WTC11 (cell line): ENCODE measurements around the gene CAMSAP1. TPM values are rescaled to one million over a fixed set of nuclear protein-coding genes. Genes with fewer than 3 reads are reported as not detected.

Source experiments
- ATAC-seq: fragments of 200-7000 bp; cut with Tn5 transposase; 2 replicates; pipeline ENCODE4 v1.10.0; 2021; ENCODE audit warnings: mild to moderate bottlenecking, moderate library complexity
- CTCF ChIA-PET: fragments of 300-600 bp; sonication (Branson Sonifier 250); formaldehyde crosslinking; loops from one replicate; lab custom pipeline; 2021; ENCODE audit warnings: antibody characterized with exemption; lab: Charles Lee
- POLR2A ChIA-PET: fragments of 350-600 bp; sonication (Branson Sonifier 250); formaldehyde crosslinking; loops from one replicate; lab custom pipeline; 2021; ENCODE audit warnings: antibody characterized with exemption; lab: Charles Lee
- DNase-seq: peaks from one replicate; pipeline ENCODE4 v3.0.0; 2021; ENCODE audit warnings: low spot score
- H3K27ac Mint-ChIP-seq: 2 replicates; pipeline ENCODE4 v1.8.0; 2021; ENCODE audit warnings: mixed read lengths
- H3K27me3 Mint-ChIP-seq: 2 replicates; pipeline ENCODE4 v1.8.0; 2021; ENCODE audit warnings: low read depth, mild to moderate bottlenecking, moderate library complexity, mixed read lengths
- H3K36me3 Mint-ChIP-seq: 2 replicates; pipeline ENCODE4 v1.8.0; 2021; ENCODE audit warnings: mixed read lengths
- H3K4me1 Mint-ChIP-seq: 2 replicates; pipeline ENCODE4 v1.8.0; 2022; ENCODE audit warnings: mixed read lengths
- H3K4me3 Mint-ChIP-seq: 2 replicates; pipeline ENCODE4 v1.8.0; 2021; ENCODE audit warnings: mild to moderate bottlenecking, moderate library complexity, mixed read lengths
- H3K9me3 Mint-ChIP-seq: 2 replicates; pipeline ENCODE4 v1.8.0; 2021; ENCODE audit warnings: mixed read lengths
- CBFB ChIP-seq: sonication (generic); formaldehyde crosslinking; IDR thresholded peaks from 2 replicates; pipeline ENCODE4 v1.8.1; 2022; ENCODE audit warnings: mild to moderate bottlenecking, low read depth, missing genetic modification reagents
- E2F4 ChIP-seq: sonication (generic); formaldehyde crosslinking; IDR thresholded peaks from 2 replicates; pipeline ENCODE4 v1.8.1; 2022; ENCODE audit warnings: low read depth, mild to moderate bottlenecking, moderate library complexity, missing genetic modification reagents, borderline replicate concordance
- ELF4 ChIP-seq: sonication (generic); formaldehyde crosslinking; IDR thresholded peaks from 2 replicates; pipeline ENCODE4 v1.8.1; 2022; ENCODE audit warnings: low read depth, mild to moderate bottlenecking, moderate library complexity, missing genetic modification reagents
- ERG ChIP-seq: fragments of 250-450 bp; sonication (Bioruptor Pico); IDR thresholded peaks from 2 replicates; pipeline ENCODE4 v1.8.0; 2021; ENCODE audit warnings: mild to moderate bottlenecking
- FOXJ3 ChIP-seq: sonication (generic); formaldehyde crosslinking; IDR thresholded peaks from 2 replicates; pipeline ENCODE4 v1.9.0; 2021; ENCODE audit warnings: missing genetic modification reagents, mild to moderate bottlenecking, borderline replicate concordance
- GABPB1 ChIP-seq: sonication (generic); formaldehyde crosslinking; IDR thresholded peaks from 2 replicates; pipeline ENCODE4 v1.8.1; 2023; ENCODE audit warnings: mild to moderate bottlenecking, missing genetic modification reagents
- GRHL2 ChIP-seq: fragments of 250-450 bp; sonication (Bioruptor Pico); IDR thresholded peaks from 2 replicates; pipeline ENCODE4 v1.8.0; 2022; ENCODE audit warnings: mild to moderate bottlenecking, moderate library complexity; ENCODE audit not compliant: insufficient replicate concordance, severe bottlenecking
- GTF2I ChIP-seq: fragments of 250-450 bp; sonication (Bioruptor Pico); conservative IDR thresholded peaks from 2 replicates; pipeline ENCODE4 v1.4.0; 2021; ENCODE audit warnings: mild to moderate bottlenecking
- HMGA2 ChIP-seq: fragments of 250-450 bp; sonication (Bioruptor Pico); IDR thresholded peaks from 2 replicates; pipeline ENCODE4 v1.4.0; 2021; ENCODE audit warnings: mild to moderate bottlenecking, moderate library complexity
- IRF2 ChIP-seq: sonication (generic); formaldehyde crosslinking; IDR thresholded peaks from 2 replicates; pipeline ENCODE4 v1.8.0; 2022; ENCODE audit warnings: low read depth, missing genetic modification reagents, borderline replicate concordance
- JAZF1 ChIP-seq: fragments of 250-450 bp; sonication (Bioruptor Pico); IDR thresholded peaks from 2 replicates; pipeline ENCODE4 v1.9.0; 2021; ENCODE audit warnings: moderate library complexity, mild to moderate bottlenecking, inconsistent platforms
- MAX ChIP-seq: sonication (generic); formaldehyde crosslinking; IDR thresholded peaks from 2 replicates; pipeline ENCODE4 v1.8.0; 2022; ENCODE audit warnings: mild to moderate bottlenecking, missing genetic modification reagents
- NFE2L1 ChIP-seq: sonication (generic); formaldehyde crosslinking; IDR thresholded peaks from 2 replicates; pipeline ENCODE4 v1.8.1; 2023; ENCODE audit warnings: missing genetic modification reagents
- NFYB ChIP-seq: sonication (generic); formaldehyde crosslinking; conservative IDR thresholded peaks from 2 replicates; pipeline ENCODE4 v1.8.0; 2022; ENCODE audit warnings: low read depth, missing genetic modification reagents
- PRRX2 ChIP-seq: fragments of 250-450 bp; sonication (Bioruptor Pico); IDR thresholded peaks from 2 replicates; pipeline ENCODE4 v1.8.0; 2021; ENCODE audit warnings: mild to moderate bottlenecking
- SMAD3 ChIP-seq: sonication (generic); formaldehyde crosslinking; IDR thresholded peaks from 2 replicates; pipeline ENCODE4 v1.8.0; 2022; ENCODE audit warnings: missing genetic modification reagents, mild to moderate bottlenecking, borderline replicate concordance
- ZNF121 ChIP-seq: sonication (generic); formaldehyde crosslinking; IDR thresholded peaks from 2 replicates; pipeline ENCODE4 v1.8.0; 2023; ENCODE audit warnings: missing genetic modification reagents
- ZNF219 ChIP-seq: sonication (generic); formaldehyde crosslinking; IDR thresholded peaks from 2 replicates; pipeline ENCODE4 v1.8.0; 2023; ENCODE audit warnings: missing genetic modification reagents, mild to moderate bottlenecking, borderline replicate concordance
- ZNF232 ChIP-seq: sonication (generic); formaldehyde crosslinking; IDR thresholded peaks from 2 replicates; pipeline ENCODE4 v1.8.0; 2022; ENCODE audit warnings: mild to moderate bottlenecking, missing genetic modification reagents
- ZNF317 ChIP-seq: sonication (generic); formaldehyde crosslinking; IDR thresholded peaks from 2 replicates; pipeline ENCODE4 v1.8.1; 2023; ENCODE audit warnings: low read depth, mild to moderate bottlenecking, moderate library complexity, missing genetic modification reagents, borderline replicate concordance
- ZNF423 ChIP-seq: fragments of 250-450 bp; sonication (Bioruptor Pico); IDR thresholded peaks from 2 replicates; pipeline ENCODE4 v2.1.2; 2022; ENCODE audit warnings: mild to moderate bottlenecking, moderate library complexity
- ZNF512 ChIP-seq: sonication (generic); formaldehyde crosslinking; IDR thresholded peaks from 2 replicates; pipeline ENCODE4 v1.8.1; 2022; ENCODE audit warnings: missing genetic modification reagents, borderline replicate concordance
- total RNA-seq: library from RNA; stranded (reverse); gene quantifications from 3 replicates; pipeline ENCODE4 v1.2.3, GENCODE V29; 2021
- TF ChIP-seq, protein P1 (sequence below): sonication (generic); formaldehyde crosslinking; IDR thresholded peaks from 2 replicates; pipeline ENCODE4 v1.8.0; 2023; ENCODE audit warnings: missing genetic modification reagents
- TF ChIP-seq, protein P2 (sequence below): sonication (generic); formaldehyde crosslinking; IDR thresholded peaks from 2 replicates; pipeline ENCODE4 v1.8.1; 2022; ENCODE audit warnings: mild to moderate bottlenecking, moderate library complexity, missing genetic modification reagents
- TF ChIP-seq, protein P3 (sequence below): sonication (generic); formaldehyde crosslinking; IDR thresholded peaks from 2 replicates; pipeline ENCODE4 v1.8.0; 2022; ENCODE audit warnings: mild to moderate bottlenecking, missing genetic modification reagents
- TF ChIP-seq, protein P4 (sequence below): sonication (generic); formaldehyde crosslinking; IDR thresholded peaks from 2 replicates; pipeline ENCODE4 v1.8.1; 2022; ENCODE audit warnings: mild to moderate bottlenecking, missing genetic modification reagents, moderate library complexity, borderline replicate concordance

Gene CAMSAP1
- total RNA-seq, 1 experiment from 2014 or later: 40.5 TPM

GRCh38 chr9:135821733-135822373 is 85.5 kb downstream of the CAMSAP1 start:
- no peak for ATAC-seq
- Mint-ChIP-seq H3K9me3 (no peaks in the 10 kb centered on the region), H3K4me1 (no peaks in the 10 kb centered on the region), H3K4me3 (no peak overlapping the region), H3K36me3 (peaks cover 69% of the 10 kb centered on the region), H3K27me3 (no peaks in the 10 kb centered on the region), H3K27ac (peak overlapping the region; percentile 80; the same call in 1 of the 2 replicates)
- DNase-seq: no peak
- TF ChIP-seq CBFB (CRISPR knock-in tag) (no peak), NFYB (CRISPR knock-in tag) (no peak), ZNF512 (CRISPR knock-in tag) (no peak), ZNF317 (CRISPR knock-in tag) (no peak), JAZF1 (CRISPR knock-in tag) (no peak), GABPB1 (no peak), E2F4 (CRISPR knock-in tag) (no peak), ZNF121 (CRISPR knock-in tag) (no peak), FOXJ3 (CRISPR knock-in tag) (no peak), PRRX2 (CRISPR knock-in tag) (no peak), ZNF423 (CRISPR knock-in tag) (no peak), GTF2I (CRISPR knock-in tag) (no peak), IRF2 (no peak), NFE2L1 (no peak), MAX (CRISPR knock-in tag) (no peak)
- TF ChIP-seq, protein P1, sequence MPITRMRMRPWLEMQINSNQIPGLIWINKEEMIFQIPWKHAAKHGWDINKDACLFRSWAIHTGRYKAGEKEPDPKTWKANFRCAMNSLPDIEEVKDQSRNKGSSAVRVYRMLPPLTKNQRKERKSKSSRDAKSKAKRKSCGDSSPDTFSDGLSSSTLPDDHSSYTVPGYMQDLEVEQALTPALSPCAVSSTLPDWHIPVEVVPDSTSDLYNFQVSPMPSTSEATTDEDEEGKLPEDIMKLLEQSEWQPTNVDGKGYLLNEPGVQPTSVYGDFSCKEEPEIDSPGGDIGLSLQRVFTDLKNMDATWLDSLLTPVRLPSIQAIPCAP (CRISPR knock-in tag): no peak
- TF ChIP-seq, protein P2, sequence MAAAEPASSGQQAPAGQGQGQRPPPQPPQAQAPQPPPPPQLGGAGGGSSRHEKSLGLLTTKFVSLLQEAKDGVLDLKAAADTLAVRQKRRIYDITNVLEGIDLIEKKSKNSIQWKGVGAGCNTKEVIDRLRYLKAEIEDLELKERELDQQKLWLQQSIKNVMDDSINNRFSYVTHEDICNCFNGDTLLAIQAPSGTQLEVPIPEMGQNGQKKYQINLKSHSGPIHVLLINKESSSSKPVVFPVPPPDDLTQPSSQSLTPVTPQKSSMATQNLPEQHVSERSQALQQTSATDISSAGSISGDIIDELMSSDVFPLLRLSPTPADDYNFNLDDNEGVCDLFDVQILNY: no peak
- CTCF ChIA-PET: interaction anchor here (1.7 kb wide), 1 partner anchor 24 kb away, joined by 4 read pairs; no protein-coding TSS in a partner anchor
- POLR2A ChIA-PET: no interaction called here

DNA sequence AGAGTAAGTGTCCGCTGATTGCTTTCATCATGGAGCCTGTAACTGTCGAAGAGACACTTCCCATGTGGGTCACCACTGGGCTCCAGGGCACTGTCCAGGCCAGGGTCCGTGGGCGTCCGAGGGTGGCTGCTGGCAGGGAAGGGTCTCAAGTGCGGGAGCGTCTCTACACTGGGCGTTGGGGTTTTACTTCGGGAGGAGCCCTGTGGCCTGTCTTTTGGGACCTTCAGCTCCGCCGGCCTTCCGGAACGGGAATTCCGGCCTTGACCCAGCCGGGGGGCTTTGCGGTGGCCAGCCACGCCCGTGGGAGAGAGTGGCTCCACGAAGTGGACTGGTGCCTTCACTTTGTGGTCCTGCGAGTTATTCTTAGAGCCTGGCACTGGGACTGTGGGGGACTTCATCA is 86.2 kb downstream of the CAMSAP1 start:
- Mint-ChIP-seq H3K27me3 (no peaks in the 10 kb centered on the region), H3K9me3 (no peaks in the 10 kb centered on the region), H3K27ac (no peak overlapping the region), H3K4me1 (peaks cover under 1% of the 10 kb centered on the region; the same call in 1 of the 2 replicates), H3K36me3 (peaks cover 72% of the 10 kb centered on the region), H3K4me3 (no peak overlapping the region)
- DNase-seq (no peak), ATAC-seq (no peak)
- POLR2A ChIA-PET: no interaction called here
- CTCF ChIA-PET: interaction anchor here (1.7 kb wide), 1 partner anchor 23 kb away, joined by 4 read pairs; no protein-coding TSS in a partner anchor
- TF ChIP-seq, protein P3, sequence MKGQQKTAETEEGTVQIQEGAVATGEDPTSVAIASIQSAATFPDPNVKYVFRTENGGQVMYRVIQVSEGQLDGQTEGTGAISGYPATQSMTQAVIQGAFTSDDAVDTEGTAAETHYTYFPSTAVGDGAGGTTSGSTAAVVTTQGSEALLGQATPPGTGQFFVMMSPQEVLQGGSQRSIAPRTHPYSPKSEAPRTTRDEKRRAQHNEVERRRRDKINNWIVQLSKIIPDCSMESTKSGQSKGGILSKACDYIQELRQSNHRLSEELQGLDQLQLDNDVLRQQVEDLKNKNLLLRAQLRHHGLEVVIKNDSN (CRISPR knock-in tag): no peak
- TF ChIP-seq ZNF219 (CRISPR knock-in tag): no peak
- TF ChIP-seq ELF4 (CRISPR knock-in tag): no peak
- no peak for TF ChIP-seq ZNF232
- TF ChIP-seq ERG (CRISPR knock-in tag): no peak
- no peak for TF ChIP-seq HMGA2
- TF ChIP-seq, protein P4, sequence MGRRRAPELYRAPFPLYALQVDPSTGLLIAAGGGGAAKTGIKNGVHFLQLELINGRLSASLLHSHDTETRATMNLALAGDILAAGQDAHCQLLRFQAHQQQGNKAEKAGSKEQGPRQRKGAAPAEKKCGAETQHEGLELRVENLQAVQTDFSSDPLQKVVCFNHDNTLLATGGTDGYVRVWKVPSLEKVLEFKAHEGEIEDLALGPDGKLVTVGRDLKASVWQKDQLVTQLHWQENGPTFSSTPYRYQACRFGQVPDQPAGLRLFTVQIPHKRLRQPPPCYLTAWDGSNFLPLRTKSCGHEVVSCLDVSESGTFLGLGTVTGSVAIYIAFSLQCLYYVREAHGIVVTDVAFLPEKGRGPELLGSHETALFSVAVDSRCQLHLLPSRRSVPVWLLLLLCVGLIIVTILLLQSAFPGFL (CRISPR knock-in tag): no peak
- TF ChIP-seq SMAD3 (CRISPR knock-in tag): no peak
- no peak for TF ChIP-seq GRHL2
